AG04449 (cell line): ENCODE results near the gene TSPAN9.

Experiments
- CTCF ChIA-PET: fragments of 350-600 bp; formaldehyde crosslinking; extraction: SDS; loops from one replicate; lab custom pipeline; 2021; ENCODE audit warnings: antibody characterized with exemption; lab: Yijun Ruan, JAX
- POLR2A ChIA-PET: fragments of 400-600, 350-600 bp; formaldehyde crosslinking; extraction: SDS; loops from one replicate; lab custom pipeline; 2020; ENCODE audit warnings: antibody characterized with exemption, inconsistent platforms; lab: Yijun Ruan, JAX
- DNase-seq: peaks from one replicate; pipeline ENCODE4 v3.0.0-alpha.2; 2010; ENCODE audit warnings: low read depth, low spot score
- H3K4me3 ChIP-seq: 2 replicates; pipeline ENCODE4 v1.5.1; 2011; ENCODE audit warnings: low read depth, mild to moderate bottlenecking, control low read depth, low read length
- CTCF ChIP-seq: IDR thresholded peaks from one replicate; pipeline ENCODE4 v1.5.1; 2011; ENCODE audit warnings: mild to moderate bottlenecking, moderate library complexity, low read length, control low read depth, inconsistent platforms; ENCODE audit not compliant: insufficient read depth; ENCODE audit errors: missing control alignments

TSPAN9 gene

DNA sequence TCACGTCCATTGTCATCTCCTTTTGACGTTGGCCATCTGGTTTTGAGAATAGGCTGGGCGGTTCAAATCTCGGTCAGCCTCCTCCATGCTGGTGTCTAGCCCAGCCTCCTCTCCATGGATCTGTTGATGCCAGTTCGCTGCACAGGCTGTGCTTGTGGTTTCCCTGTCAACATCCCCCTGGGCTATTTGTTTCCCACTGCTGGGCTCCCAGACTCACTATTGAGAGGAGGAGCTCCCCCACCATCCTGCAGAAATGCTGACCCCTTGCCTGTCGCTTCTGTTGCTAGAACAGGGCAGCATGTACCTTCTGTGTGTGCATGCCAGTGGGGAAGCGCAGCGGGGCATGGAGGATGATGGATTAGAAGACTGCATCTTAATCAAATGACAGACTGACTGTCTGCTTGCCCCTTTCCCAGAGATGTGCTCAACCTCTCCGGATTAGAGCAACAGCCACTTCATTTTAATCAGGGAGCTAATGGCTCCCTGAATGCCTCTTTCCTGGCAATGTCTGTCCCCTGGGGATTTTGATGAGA, 170.5 kb downstream of the TSPAN9 start:
- TF ChIP-seq CTCF: no peak
- POLR2A ChIA-PET: no interaction called here
- CTCF ChIA-PET: interaction anchor here (0.9 to 1.7 kb wide), 3 partner anchors 28 to 174 kb away, joined by 3 to 10 read pairs (median 3); no protein-coding TSS in a partner anchor
- H3K4me3 ChIP-seq: no peak overlapping the region
- no peak for DNase-seq

- POLR2A ChIA-PET: no interaction called here
These were observed 172.1 kb downstream of the TSPAN9 start for GRCh38 chr12:3249081-3249800.

DNA sequence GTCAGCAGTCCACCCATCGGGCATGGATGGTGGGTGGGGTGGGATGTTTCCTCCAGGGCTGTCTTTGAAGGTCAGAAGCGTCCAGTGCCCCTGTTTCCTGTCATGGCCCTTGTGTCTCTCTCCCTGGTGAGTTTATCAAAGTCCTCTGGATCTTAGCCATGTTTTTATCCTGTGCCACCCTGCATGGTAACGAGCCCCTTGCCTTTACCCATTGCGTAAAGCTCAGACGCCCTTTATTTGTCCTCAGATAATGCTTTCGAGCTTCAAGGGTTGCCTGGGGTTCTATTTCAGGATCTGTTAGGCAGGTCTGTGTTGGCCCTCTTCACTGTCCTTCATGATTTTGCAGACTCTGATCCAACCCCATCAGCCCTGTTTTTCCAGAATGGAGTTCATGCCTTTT, 172.9 kb downstream of the TSPAN9 start:
- TF ChIP-seq CTCF: no peak
- H3K4me3 ChIP-seq: no peak overlapping the region
- ChIA-PET CTCF (no interaction called here), POLR2A (no interaction called here)
- DNase-seq: no peak

More at GRCh38 chr12:3249081-3249800, 172.1 kb downstream of the TSPAN9 start:
- CTCF ChIA-PET: interaction anchor here (1.7 kb wide), 1 partner anchor 27 kb away, joined by 10 read pairs; no protein-coding TSS in a partner anchor
- no peak overlapping the region for H3K4me3 ChIP-seq
- no peak for TF ChIP-seq CTCF
- DNase-seq: no peak

- no peak for DNase-seq
- no peak overlapping the region for H3K4me3 ChIP-seq
- ChIA-PET CTCF (no interaction called here), POLR2A (no interaction called here)
- no peak for TF ChIP-seq CTCF
These were observed 173.4 kb downstream of the TSPAN9 start for GRCh38 chr12:3250576-3250975.

DNA sequence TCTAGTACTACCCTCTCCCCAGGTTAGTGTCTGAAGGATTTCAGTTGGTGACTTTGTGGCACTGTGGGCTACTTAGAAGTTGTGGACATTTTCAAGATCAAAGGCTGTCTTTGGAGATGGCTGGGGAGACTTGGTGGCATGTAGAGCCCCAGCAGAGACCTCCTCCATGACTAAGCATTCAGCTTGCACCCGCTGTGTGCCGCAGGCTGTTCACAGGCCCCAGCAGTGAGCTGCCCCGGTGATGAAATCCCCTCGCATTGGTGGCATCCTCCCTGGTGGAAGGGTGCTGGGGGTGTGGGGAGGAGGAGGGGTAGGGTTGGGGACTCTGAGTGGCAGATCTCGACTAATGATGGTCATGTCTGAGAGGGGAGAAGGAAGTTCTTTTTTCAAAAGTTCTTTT, 173.9 kb downstream of the TSPAN9 start:
- H3K4me3 ChIP-seq: no peak overlapping the region
- no peak for DNase-seq
- POLR2A ChIA-PET: no interaction called here
- no peak for TF ChIP-seq CTCF
- CTCF ChIA-PET: interaction anchor here (1.4 kb wide), 1 partner anchor 10 kb away, joined by 4 read pairs; no protein-coding TSS in a partner anchor

DNA sequence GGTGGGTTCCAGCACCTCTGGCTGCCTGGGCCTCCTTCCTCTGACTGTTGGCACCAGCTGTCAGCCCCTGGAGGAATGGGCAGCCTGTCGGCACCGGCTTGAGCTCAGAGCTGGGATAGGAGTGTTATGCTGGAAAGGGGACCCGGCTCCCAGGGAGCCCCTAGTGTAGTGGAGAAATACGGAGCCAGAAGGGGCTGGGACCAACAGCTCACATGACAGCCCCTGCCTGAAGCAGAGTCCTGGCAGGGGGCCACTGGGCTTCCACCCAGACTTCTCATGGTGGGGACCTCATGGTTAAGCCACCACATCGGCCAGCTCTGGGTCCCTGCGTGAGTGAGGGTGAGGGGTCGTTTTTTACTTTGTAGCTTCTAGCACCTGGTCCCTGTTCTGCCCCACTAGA, 174.5 kb downstream of the TSPAN9 start:
- no peak overlapping the region for H3K4me3 ChIP-seq
- ChIA-PET CTCF (interaction anchor here (1.4 kb wide), 1 partner anchor 11 kb away, joined by 4 read pairs; no protein-coding TSS in a partner anchor), POLR2A (no interaction called here)
- DNase-seq: no peak
- no peak for TF ChIP-seq CTCF
